Erythroblast (primary cell): ENCODE results near the gene ZC2HC1C.

ENCODE experiments used
- GATA1 ChIP-seq: IDR thresholded peaks from 2 replicates; pipeline ENCODE4 v1.6.1; 2011; ENCODE audit warnings: low read depth, mild to moderate bottlenecking, control low read depth, low read length, moderate library complexity
- POLR2A ChIP-seq: IDR thresholded peaks from 2 replicates; pipeline ENCODE4 v1.6.1; 2011; ENCODE audit warnings: mild to moderate bottlenecking, low read length

DNA sequence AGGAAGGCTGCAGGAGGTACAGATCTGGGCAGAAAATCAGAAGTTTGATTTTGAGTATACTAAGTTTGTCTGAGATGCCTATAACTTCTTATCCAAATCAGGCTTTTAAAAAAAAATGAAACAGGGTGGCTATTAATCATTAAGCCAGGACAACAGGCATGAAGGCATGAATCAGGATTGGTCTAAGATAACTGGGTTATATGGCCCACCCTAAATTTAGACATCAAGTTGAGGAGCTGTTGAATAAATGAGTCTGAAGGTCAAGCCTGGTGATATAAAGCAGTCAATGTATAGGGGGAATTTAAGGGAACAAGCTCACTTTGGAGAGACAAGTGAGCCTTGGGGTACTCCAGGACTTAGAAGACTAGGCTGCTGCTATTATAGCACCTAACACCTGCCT is 28.8 kb downstream of the ZC2HC1C start:
- TF ChIP-seq POLR2A (no peak), GATA1 (no peak)
